Midbrain (tissue), 1 donor: Measurements from ENCODE around the gene CASP3.
"Not testable (repeated sequence)": the region's sequence is repeated elsewhere in the genome, so short reads cannot be mapped to it uniquely, and the experiment has no call there.

Experiments
- DNase-seq: peaks from one replicate; lab custom pipeline; 2025; lab: John Stamatoyannopoulos, UW

The CASP3 gene

DNA sequence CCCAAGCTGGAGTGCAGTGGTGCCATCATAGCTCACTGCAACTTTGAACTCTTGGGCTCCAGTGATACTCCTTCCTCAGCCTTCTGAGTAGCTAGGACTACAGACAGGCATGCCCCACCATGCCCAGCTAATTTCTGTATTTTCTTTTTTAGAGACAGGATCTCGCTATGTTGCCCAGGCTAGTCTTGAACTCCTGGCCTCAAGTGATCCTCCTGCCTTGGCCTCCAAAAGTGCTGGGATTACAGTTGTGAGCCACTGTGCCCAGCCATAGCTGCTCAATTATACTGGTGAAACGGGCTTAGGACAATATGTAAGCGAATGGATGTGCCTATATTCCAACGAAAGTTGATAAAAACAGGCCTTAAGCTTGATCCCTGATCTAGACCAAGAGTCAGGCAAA, 13.1 kb downstream of the CASP3 start:
- no peak for DNase-seq

DNA sequence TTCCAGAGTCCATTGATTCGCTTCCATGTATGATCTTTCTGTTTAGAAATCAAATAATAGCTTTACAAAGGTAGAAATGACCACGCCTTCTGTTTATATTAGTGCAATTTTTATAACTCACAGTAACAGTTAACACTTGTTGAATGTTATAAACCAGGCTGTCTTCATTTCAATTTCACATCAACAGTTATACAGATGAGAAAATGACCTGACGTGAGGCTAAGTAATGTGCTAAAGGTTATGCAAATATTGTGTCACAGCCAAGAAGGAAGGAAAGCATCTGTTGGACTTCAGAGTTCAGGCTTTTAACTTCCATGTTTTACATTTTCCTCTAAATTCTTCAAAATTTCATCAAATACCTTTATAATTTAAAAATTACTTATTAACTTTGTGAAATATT, 13.9 kb downstream of the CASP3 start:
- DNase-seq = no peak

DNA sequence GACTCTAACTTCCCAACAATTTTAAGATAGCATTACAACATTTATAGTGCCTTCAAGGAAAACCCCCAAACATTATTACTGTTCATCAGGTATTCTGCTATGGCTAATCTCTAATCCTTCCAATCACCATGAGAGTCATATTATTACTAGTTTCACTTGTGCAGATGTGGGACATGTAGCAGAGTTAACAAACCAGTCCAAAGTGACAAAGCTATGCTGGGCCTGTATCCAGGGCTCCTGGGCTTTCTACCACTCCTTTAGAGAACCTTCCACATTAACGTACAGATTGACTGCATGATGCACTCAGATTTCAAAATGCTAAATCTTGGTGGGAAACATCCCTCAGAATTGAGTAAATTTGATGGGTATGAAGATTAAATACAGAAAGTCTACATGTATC, 16.4 kb downstream of the CASP3 start:
- DNase-seq = no peak

DNA sequence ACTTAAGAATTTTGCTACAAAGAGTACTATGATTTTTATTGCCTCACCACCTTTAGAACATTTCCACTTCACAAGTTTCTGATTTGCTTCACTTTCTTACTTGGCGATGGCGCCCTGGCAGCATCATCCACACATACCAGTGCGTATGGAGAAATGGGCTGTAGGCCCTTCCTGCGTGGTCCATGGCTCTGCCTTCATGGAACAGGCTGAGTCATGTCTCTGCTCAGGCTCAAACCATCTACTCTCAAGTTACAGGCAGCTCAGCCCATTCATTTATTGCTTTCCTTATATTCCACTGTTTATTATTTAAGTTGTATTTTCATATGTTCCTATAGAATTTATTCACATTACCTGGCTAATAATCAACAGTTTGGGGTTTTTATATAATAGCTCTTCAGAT, 21.1 kb downstream of the CASP3 start:
- no peak for DNase-seq

DNA sequence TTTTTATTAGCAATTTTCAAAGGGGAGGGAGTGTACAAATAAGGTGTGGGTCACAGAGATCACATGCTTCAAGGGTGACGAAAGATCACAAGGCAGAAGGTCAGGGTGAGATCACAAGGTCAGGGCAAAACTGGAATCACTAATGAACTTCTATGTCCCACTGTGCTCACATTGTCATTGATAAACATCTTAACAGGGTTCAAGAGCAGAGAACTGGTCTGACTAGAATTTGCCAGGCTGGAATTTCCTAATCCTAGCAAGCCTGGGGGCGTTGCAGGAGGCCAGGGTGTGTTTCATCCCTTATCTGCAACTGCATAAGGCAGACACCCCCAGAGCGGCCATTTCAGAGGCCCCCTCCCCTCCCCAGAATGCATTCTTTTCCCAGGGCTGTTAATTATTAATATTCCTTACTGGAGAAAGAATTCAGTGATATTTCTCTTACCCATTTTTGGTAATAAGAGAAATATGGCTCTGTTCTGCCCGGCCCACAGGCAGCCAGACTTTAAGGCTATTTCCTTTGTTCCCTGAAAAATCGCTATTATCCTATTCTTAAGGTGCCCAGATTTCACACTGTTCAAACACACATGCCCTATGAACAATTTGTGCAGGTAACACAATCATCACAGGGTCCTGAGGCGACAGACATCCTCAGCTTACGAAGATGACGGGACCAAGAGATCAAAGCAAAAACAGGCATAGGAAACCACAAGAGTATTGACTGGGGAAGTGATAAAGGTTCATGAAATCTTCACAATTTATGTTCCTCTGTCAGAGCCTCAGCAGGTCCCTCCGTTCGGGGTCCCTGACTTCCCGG, 23.3 kb downstream of the CASP3 start:
- not testable (repeated sequence) for DNase-seq

DNA sequence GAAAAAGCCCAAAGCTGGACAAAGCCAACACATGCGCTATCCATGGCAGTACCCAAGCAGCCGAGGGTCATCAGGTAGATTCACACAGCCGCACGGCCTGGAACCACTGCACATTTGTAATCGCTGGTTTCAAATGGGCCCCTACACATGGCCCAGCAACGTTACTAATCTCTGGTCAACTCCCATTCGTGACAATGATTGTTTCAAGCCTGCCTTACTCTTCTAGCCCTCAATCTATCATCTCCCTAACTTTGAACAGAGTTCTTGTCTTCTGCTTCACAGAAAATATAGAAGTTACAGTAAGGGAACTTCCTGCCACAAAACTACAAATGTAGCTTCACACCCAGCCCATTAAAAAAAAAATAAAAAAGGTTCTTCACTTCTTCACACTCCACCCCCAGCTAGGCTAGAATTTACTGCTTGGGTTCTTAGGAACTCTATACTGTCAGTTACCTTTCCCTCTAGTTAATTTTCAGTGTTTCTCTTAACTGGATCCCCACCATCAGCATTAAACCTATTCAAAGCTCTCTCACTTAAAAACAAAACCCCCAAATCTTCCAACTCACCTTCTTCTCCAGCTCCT, 24.2 kb downstream of the CASP3 start:
- no peak for DNase-seq

DNA sequence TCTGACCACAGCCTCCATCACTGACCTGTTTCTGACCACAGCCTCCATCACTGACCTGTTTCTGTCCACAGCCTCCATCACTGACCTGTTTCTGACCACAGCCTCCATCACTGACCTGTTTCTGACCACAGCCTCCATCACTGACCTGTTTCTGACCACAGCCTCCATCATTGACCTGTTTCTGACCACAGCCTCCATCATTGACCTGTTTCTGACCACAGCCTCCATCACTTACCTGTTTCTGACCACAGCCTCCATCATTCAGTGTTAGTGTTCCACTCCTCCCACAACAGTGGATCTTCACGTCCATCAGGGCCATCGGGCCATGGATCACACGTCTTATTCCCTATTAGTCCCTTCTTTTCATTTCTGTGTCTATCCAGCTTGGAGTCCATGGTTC, 24.7 kb downstream of the CASP3 start:
- DNase-seq = not testable (repeated sequence)

DNA sequence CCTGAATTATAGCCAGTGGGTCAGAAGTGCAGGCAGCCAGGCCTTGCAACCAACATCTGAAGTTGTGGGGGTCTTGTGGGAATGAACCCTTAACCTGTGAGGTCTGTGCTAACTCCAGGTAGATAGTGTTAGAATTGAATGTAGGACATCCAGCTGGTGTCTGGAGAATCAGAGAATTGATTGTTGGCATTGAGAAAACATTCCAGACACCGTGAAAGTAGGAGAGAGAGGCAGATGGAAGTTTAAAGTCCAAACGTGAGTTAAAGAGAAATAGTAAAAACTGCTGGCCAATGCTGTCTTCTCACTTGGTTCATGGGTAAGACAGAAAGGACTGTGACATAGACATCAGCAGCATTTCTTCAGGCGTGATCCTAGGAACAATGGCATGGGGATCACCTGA, 27.7 kb downstream of the CASP3 start:
- DNase-seq = no peak

DNA sequence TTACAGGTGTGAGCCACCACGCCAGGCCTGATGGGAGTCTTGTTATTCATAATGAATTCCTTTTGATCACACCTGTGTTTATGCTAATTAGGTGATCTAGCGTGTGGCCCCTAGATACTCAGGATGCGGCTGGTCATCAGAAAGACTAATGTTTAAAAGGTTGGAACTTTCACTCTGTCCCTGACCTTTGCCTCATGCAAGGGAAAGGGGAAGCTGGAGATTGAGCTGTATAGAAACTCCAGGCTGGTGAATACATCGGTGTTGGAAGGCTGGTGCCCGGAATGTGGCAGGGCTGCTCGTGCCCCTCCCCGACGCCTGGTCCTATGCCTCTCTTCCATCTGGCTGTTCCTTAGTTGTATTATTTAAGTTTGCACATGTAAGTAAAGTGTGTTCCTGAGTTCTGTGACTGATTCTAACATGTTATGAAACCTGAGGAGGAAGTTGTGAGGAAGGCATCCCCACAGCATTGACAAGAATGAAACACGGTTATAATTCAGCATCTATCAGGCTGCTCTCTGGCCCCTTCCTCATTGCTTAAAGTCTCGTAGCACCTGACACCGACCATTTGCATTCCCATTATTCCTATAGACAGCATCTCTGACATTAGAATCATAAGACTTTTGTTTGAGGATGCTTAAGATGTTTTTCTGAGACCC, 28.9 kb downstream of the CASP3 start:
- no peak for DNase-seq

DNA sequence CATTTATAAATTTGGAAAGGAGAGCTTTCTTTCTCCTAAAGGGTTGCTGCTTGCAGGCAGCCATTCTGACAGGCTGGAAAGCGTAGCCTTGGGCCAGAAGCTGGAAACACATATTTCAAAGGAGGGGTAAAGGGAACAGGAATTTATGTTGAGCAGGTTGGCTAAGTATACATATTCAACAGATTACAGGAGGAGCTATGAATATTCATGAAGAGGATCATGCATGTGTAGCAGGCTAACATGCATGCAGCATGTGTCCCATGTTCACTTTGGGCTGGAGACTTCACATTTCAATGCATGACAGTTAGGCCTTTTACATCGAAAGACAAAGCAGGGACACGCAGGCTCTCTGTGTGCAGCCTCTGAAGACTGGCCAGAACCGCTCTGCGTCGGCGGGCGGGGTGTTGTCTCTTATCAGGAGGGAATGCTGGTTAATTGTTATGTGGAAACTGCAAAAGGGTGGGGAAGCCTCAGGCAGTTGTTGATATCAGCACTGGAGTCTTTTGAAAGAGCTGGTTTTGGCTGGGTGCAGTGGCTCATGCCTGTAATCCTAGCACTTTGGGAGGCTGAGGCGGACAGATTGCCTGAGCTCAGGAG, 31.5 kb downstream of the CASP3 start:
- no peak for DNase-seq

DNA sequence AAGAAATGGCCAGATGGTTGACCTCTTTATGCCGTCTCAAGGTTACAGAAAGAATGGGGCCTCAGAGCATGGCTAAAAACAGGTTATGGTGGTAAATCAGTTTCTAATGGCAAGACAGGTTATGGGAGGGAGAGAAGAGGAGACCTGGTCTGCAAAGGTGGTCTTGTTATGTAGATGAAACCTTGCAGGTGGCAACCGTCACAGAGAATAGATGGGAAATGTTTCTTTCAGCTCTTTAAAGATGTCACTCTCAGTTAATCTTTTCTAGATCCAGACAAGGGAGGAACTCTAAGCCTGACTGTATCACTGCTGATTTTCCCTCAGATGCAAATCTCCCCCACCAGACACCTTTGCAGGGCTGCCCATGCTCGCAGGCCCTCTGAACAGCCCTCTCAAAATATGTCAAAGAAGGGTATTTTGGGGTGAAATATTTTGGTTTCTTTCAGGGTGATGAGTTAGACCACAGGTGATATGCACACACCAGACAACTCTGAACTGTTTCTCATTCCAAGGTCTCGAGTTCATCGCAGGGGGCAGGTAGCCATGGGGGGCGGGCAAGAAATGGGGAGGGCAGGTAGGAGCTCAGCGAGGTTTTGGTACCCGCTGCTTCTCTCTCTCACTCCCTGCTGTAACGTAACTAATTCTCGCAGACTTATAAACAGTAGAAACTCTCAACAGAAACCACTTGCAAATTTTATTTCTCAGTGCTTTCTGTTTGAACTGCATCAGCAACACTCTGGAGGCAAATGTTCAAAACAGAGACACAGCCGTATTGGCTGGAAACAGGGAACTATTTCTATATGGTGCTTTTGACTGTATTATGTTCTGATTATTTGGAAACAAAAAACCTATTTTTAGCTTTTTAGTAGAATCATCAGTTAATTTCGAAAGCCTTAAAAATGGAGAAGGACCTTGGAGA, 32.4 kb downstream of the CASP3 start:
- DNase-seq = no peak

DNA sequence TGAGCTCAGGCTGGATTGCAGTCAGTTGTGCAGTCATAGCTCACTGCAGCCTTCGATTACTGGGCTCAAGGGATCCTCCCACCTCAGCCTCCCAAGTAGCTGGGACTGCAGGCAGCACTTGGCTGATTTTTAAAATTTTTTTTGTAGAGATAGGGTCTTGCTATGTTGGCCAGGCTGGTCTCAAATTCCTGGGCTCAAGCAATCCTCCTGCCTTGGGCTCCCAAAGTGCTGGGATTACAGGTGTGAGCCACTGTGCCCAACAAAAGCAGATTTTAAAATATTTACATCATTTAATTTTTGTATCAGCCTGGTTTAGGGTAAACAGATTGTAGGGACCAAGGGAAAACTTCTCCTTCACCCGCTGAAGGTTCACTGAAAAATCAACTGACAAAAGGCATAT, 33.1 kb downstream of the CASP3 start:
- not testable (repeated sequence) for DNase-seq

DNA sequence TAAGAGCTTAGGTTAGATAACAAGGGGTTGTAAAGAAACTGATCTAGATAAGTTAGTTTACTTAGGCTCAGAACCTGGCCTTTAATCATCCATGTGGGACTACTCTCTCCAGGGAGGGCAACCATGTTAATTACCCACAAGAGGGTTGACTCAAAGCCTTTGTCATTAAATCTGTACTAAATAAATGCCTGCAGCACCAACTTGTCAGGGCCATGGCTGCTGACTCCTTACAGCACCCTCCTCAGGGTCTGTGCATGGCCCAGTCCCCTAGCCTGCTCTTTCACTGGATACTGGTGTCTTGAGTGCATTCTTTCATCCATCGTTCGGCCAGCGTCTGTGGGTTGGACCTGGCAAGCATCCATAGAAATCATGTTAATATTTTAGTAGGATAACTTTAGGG, 34.7 kb downstream of the CASP3 start:
- no peak for DNase-seq

DNA sequence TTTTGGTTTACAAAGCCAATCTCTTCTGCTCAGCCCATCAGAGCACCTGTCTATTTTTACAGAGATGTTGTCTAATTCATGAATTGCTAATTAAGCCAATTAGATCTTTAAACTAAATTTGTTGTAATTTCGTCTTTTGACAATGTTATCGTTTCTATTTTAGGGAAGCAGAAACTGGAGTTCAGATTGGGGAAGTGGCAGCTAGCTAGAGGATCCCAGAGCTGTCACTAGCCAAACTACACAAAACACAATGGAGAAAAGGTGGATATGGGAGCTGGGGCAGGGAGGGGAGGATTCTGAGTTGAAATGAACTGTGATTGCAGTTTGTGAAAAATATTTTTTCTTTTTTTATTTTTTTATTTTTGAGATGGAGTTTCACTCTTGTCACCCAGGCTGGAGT, 35.8 kb downstream of the CASP3 start:
- no peak for DNase-seq

DNA sequence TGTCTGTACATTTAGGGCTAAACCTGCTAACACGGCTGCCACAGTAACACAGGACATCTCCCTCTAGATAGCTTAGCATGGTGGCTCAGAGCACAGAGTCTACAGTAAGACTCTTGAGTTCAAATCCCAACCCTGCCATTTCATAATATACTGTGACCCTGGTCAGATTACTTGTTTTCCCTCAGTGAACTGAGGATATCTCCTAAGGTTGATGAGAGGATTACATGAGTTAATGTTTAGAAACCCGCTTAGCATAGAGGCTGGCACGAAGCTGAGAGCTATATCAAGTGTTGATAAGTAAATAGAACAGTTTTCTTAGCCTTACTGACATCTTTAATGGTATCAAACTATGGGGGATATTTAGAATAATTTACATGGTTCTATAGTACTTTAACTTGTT, 37.2 kb downstream of the CASP3 start:
- no peak for DNase-seq

DNA sequence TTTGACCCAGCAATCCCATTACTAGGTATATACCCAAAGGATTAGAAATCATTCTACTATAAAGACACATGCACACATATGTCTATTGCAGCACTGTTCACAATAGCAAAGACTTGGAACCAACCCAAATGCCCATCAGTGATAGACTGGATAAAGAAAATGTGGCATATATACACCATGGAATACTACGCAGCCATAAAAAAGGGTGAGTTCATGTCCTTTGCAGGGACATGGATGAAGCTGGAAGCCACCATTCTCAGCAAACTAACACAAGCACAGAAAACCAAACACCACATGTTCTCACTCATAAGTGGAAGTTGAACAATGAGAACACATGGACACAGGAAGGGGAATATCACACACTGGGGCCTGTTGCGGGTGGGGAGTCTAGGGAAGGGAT, 41.8 kb downstream of the CASP3 start:
- DNase-seq = not testable (repeated sequence)

DNA sequence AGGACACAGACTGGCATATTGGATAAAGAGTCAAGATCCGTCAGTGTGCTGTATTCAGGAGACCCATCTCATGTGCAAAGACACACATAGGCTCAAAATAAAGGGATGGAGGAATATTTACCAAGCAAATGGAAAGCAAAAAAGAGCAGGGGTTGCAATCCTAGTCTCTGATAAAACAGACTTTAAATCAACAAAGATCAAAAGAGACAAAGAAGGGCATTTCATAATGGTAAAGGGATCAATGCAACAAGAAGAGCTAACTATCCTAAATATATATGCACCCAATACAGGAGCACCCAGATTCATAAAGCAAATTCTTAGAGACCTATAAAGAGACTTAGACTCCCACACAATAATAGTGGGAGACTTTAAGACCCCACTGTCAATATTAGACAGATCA, 46.4 kb downstream of the CASP3 start:
- DNase-seq = not testable (repeated sequence)

DNA sequence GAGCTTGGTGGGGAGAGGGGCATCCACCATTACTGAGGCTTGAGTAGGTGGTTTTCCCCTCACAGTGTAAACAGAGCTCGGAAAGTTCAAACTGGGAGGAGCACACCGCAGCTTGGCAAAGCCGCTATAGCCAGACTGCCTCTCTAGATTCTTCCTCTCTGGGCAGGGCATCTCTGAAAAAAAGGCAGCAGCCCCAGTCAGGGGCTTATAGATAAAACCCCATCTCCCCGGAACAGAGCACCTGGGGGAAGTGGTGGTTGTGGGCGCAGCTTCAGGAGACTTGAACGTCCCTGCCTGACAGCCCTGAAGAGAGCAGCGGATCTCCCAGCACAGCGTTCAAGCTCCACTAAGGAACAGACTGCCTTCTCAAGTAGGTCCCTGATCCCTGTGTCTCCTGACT, 48.3 kb downstream of the CASP3 start:
- DNase-seq = not testable (repeated sequence)

DNA sequence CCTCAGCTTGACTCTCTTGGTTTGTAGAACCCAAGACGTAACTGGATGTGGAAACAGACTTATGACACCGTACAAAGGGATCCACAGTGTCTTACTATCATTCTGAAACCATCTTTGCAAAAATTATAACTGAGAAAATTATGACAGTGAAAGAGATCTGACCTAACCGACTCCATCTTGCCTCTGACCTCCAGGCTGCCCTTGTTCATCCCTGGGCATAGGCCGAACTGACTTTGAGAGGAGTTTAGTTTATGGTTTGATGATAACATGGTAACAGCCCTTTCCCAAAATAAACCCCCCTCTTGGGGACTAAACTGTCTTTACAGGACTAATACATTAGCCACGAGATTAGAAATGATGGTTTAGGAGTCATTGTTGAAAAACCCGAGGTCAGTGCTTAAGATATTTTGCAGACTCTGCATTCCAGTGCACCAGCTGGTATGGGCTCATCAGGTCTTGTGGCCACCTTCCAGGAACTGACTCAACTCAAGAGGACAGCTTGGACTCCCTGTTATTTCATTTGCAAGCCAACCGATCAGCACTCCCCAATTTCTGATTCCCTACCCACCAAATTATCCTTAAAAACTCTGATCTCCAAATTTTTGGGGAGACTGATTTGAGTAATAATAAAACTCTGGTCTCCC, 49.6 kb downstream of the CASP3 start:
- DNase-seq = no peak

DNA sequence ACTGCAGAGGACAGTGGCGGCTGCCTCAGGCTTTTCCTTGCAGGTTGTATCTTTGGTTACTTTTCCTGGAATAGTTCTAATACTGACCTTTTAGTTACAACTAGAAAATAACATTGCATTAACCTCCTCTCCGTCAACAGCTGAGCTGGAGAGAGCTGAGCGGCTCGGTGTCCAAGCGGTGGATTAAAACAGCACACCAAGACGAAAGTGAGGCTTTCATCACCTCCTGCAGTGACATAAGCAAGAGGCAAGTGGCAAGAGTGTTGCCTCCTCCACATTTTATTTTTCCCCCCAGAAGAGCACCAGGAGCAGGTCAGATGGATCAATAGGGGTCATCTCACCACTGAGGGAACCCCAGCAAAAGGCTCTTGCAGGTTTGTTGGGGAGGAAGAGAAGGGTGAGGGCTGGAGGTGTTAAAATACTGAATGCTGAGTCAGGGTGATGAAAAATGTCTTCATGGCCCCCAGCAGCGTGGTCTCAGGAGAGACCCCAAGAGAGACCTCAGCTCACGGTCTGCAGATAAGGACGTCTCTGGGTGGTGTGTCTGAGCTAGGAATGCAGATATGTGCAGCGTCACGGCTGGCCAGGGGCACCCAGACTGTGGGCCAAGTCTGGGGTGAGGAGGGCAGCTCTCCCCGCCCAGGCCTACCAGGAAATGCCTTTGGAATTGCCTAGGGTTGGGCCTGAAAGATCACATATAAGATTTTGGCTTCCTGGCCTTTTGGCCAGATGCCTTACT, 50.3 kb downstream of the CASP3 start:
- no peak for DNase-seq
